Measurements from ENCODE around the gene CBLB.

DNA sequence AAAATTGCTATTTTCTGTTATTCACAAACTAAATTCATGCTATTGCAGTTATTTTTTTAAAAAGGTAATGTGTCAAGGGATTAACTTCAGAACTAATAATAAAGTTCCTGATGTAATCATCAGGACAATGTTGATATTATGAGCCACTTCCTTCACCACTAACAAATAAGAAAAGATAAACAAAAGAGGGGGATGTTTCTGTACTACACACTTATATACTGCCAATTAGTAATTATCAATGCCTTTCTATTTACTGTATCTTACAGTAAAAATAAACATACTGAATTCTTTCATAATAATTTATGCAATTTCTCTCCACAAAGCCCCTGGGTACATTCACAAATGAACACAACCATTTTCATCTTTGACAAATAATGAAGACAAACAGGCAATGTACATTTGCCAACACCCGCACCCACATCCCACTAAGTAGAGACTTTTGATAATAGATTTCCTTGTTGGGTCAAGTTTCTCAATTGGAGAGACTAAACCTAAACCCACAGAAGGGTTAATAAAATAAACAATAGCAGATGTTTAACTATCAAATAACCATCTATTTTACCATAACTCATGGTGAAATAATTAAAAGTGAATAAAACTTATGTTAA lies 3.7 kb downstream of the CBLB start:
- TF ChIP-seq, protein P1, sequence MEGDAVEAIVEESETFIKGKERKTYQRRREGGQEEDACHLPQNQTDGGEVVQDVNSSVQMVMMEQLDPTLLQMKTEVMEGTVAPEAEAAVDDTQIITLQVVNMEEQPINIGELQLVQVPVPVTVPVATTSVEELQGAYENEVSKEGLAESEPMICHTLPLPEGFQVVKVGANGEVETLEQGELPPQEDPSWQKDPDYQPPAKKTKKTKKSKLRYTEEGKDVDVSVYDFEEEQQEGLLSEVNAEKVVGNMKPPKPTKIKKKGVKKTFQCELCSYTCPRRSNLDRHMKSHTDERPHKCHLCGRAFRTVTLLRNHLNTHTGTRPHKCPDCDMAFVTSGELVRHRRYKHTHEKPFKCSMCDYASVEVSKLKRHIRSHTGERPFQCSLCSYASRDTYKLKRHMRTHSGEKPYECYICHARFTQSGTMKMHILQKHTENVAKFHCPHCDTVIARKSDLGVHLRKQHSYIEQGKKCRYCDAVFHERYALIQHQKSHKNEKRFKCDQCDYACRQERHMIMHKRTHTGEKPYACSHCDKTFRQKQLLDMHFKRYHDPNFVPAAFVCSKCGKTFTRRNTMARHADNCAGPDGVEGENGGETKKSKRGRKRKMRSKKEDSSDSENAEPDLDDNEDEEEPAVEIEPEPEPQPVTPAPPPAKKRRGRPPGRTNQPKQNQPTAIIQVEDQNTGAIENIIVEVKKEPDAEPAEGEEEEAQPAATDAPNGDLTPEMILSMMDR (IDR thresholded peaks at IDR 0.05; ENCODE audit: low read depth, low read length), result no peak
- TF ChIP-seq EZH2phosphoT487 (IDR thresholded peaks at IDR 0.05; ENCODE audit: low read depth), result no peak

Measured in OCI-LY3 (cell line).